ENCODE results near the gene RPS6KA4.

- TF ChIP-seq POLR2AphosphoS5 (IDR thresholded peaks at IDR 0.05) = no peak
- TF ChIP-seq CTCF (IDR thresholded peaks at IDR 0.05) = no peak
Measured at GRCh38 chr11:64378335-64378880, 19.4 kb downstream of the RPS6KA4 start.
